ENCODE measurements around the gene ZNF618.

DNA sequence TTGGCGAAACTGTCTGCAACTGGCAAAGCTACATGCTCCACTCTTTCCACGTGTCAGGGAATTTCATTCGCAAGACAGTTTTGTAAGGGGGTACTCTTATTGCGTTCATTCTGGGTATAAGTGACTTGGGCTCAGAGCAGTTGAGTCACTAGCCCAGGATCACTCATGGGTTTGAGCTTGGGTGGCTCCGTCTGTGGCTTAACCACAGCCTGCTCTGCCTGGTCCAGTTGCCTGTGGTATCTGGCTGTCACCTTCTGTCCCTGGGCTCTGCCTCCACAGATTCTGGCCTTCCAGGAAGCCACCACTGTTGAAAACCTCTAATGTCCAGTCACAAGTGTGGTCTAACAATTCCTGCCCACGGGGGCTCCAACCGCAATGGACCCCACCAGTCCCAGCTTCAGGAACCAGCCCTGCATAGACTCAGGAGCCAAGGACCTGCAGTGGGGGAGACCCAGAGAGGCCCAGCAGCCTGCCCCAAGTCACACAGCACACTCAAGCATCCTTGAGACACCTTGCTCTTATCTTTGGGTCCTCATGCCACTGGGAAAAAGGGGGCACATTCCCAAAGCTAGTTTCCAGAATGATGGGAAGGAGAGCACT, 212.6 kb downstream of the ZNF618 start:
- TF ChIP-seq, protein P1, sequence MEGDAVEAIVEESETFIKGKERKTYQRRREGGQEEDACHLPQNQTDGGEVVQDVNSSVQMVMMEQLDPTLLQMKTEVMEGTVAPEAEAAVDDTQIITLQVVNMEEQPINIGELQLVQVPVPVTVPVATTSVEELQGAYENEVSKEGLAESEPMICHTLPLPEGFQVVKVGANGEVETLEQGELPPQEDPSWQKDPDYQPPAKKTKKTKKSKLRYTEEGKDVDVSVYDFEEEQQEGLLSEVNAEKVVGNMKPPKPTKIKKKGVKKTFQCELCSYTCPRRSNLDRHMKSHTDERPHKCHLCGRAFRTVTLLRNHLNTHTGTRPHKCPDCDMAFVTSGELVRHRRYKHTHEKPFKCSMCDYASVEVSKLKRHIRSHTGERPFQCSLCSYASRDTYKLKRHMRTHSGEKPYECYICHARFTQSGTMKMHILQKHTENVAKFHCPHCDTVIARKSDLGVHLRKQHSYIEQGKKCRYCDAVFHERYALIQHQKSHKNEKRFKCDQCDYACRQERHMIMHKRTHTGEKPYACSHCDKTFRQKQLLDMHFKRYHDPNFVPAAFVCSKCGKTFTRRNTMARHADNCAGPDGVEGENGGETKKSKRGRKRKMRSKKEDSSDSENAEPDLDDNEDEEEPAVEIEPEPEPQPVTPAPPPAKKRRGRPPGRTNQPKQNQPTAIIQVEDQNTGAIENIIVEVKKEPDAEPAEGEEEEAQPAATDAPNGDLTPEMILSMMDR (IDR thresholded peaks at IDR 0.05 in 4 of 5, conservative IDR thresholded peaks at IDR 0.05 in 1 of 5) = no peak
- TF ChIP-seq POLR2A (IDR thresholded peaks at IDR 0.05) = no peak
